Hematopoietic multipotent progenitor cell treated with erythropoietin and hydrocortisone succinate and interleukin-3 and kit ligand, for 17 days (in vitro differentiated cells): ENCODE results near the gene GFRA1.

Source experiments
- DNase-seq: peaks from one replicate; pipeline ENCODE4 v3.0.0-alpha.2; 2015; ENCODE audit warnings: low spot score

Gene GFRA1

GRCh38 chr10:116126239-116126638 is 146.8 kb downstream of the GFRA1 start:
- DNase-seq = no peak

- DNase-seq = no peak
Measured at GRCh38 chr10:116125180-116125579, 147.8 kb downstream of the GFRA1 start.

- no peak for DNase-seq
Measured at GRCh38 chr10:116124777-116125176, 148.2 kb downstream of the GFRA1 start.

- no peak for DNase-seq
Measured at GRCh38 chr10:116122664-116123063, 150.3 kb downstream of the GFRA1 start.

GRCh38 chr10:116121640-116122525 is 151.1 kb downstream of the GFRA1 start:
- no peak for DNase-seq

- DNase-seq = no peak
Measured at GRCh38 chr10:116120688-116121455, 152.1 kb downstream of the GFRA1 start.

GRCh38 chr10:116118847-116119246 is 154.2 kb downstream of the GFRA1 start:
- DNase-seq = no peak

GRCh38 chr10:116115797-116116196 is 157.2 kb downstream of the GFRA1 start:
- DNase-seq = no peak

- no peak for DNase-seq
Measured at GRCh38 chr10:116115036-116115641, 157.9 kb downstream of the GFRA1 start.

GRCh38 chr10:116113721-116114501 is 159.1 kb downstream of the GFRA1 start:
- DNase-seq = no peak

GRCh38 chr10:116112232-116113231 is 160.5 kb downstream of the GFRA1 start:
- DNase-seq = no peak

GRCh38 chr10:116111483-116112095 is 161.4 kb downstream of the GFRA1 start:
- DNase-seq = no peak

GRCh38 chr10:116110736-116111135 is 162.3 kb downstream of the GFRA1 start:
- no peak for DNase-seq

GRCh38 chr10:116109881-116110280 is 163.1 kb downstream of the GFRA1 start:
- no peak for DNase-seq

- DNase-seq = no peak
Measured at GRCh38 chr10:116109481-116109880, 163.5 kb downstream of the GFRA1 start.

GRCh38 chr10:116108095-116108494 is 164.9 kb downstream of the GFRA1 start:
- no peak for DNase-seq

- no peak for DNase-seq
Measured at GRCh38 chr10:116106611-116107010, 166.4 kb downstream of the GFRA1 start.

- no peak for DNase-seq
Measured at GRCh38 chr10:116105264-116105663, 167.7 kb downstream of the GFRA1 start.

- no peak for DNase-seq
Measured at GRCh38 chr10:116104210-116104932, 168.6 kb downstream of the GFRA1 start.

- no peak for DNase-seq
Measured at GRCh38 chr10:116103668-116104067, 169.3 kb downstream of the GFRA1 start.
